GM23338 (cell line): Measurements from ENCODE around the gene ARHGEF25. TPM values are rescaled to one million over a fixed set of nuclear protein-coding genes. Genes with fewer than 3 reads are reported as not detected.
A peak's percentile ranks its signal among the peaks of the same experiment; 100 is the strongest.

ENCODE experiments used
- ATAC-seq: fragments of 200-7000 bp; cut with Tn5 transposase; 3 replicates; pipeline ENCODE4 v1.9.1; 2020
- DNase-seq: peaks from one replicate; pipeline ENCODE4 v3.0.0-alpha.2; 2015; ENCODE audit warnings: low spot score
- H2AFZ ChIP-seq: fragments of 200-600 bp; sonication (generic); 2 replicates; pipeline ENCODE4 v1.8.0; 2016; ENCODE audit warnings: antibody characterized with exemption, mild to moderate bottlenecking, moderate library complexity
- H3F3A ChIP-seq: fragments of 200-600 bp; sonication (generic); replicated peaks from 2 replicates; pipeline ENCODE4 v1.8.0; 2017; ENCODE audit warnings: antibody characterized with exemption, mixed run types, low read depth
- H3K27ac ChIP-seq: fragments of 200-600 bp; sonication (generic); 2 replicates; pipeline ENCODE4 v1.6.1; 2016; ENCODE audit warnings: low read depth
- H3K27me3 ChIP-seq: fragments of 200-600 bp; sonication (generic); 2 replicates; pipeline ENCODE4 v1.8.0; 2016; ENCODE audit warnings: mild to moderate bottlenecking, mixed run types, moderate library complexity; ENCODE audit not compliant: insufficient read depth
- H3K36me3 ChIP-seq: fragments of 200-600 bp; sonication (generic); 2 replicates; pipeline ENCODE4 v1.8.0; 2016; ENCODE audit warnings: mild to moderate bottlenecking; ENCODE audit not compliant: insufficient read depth
- H3K4me1 ChIP-seq: fragments of 200-600 bp; sonication (generic); 2 replicates; pipeline ENCODE4 v1.8.0; 2016; ENCODE audit warnings: mild to moderate bottlenecking, moderate library complexity; ENCODE audit not compliant: insufficient read depth
- H3K4me2 ChIP-seq: fragments of 200-600 bp; sonication (generic); 2 replicates; pipeline ENCODE4 v1.7.1; 2017; ENCODE audit warnings: mixed run types
- H3K4me3 ChIP-seq: fragments of 200-600 bp; sonication (generic); 2 replicates; pipeline ENCODE4 v1.6.1; 2016; ENCODE audit warnings: mixed run types
- H3K79me2 ChIP-seq: fragments of 200-600 bp; sonication (generic); replicated peaks from 2 replicates; pipeline ENCODE4 v1.8.0; 2017; ENCODE audit warnings: mild to moderate bottlenecking; ENCODE audit not compliant: insufficient read depth
- H3K9me2 ChIP-seq: fragments of 200-600 bp; sonication (generic); 2 replicates; pipeline ENCODE4 v1.8.0; 2017; ENCODE audit not compliant: insufficient read depth
- H4K20me1 ChIP-seq: fragments of 200-600 bp; sonication (generic); replicated peaks from 2 replicates; pipeline ENCODE4 v1.8.0; 2017; ENCODE audit warnings: mild to moderate bottlenecking; ENCODE audit not compliant: insufficient read depth
- H3K27ac Mint-ChIP-seq: 2 replicates; pipeline ENCODE4 v1.8.0; 2020; ENCODE audit warnings: inconsistent platforms, mild to moderate bottlenecking, moderate library complexity, mixed read lengths
- H3K27me3 Mint-ChIP-seq: 3 replicates; pipeline ENCODE4 v1.8.0; 2022; ENCODE audit warnings: low read depth, mild to moderate bottlenecking, moderate library complexity, mixed read lengths, inconsistent platforms; ENCODE audit not compliant: insufficient read depth, poor library complexity
- H3K36me3 Mint-ChIP-seq: 3 replicates; pipeline ENCODE4 v1.8.0; 2021; ENCODE audit warnings: low read depth, mild to moderate bottlenecking, inconsistent platforms, moderate library complexity, mixed read lengths
- H3K4me1 Mint-ChIP-seq: 3 replicates; pipeline ENCODE4 v1.8.0; 2020; ENCODE audit warnings: mild to moderate bottlenecking, inconsistent platforms, mixed read lengths
- H3K4me3 Mint-ChIP-seq: 3 replicates; pipeline ENCODE4 v1.8.0; 2021; ENCODE audit warnings: moderate library complexity, mild to moderate bottlenecking, inconsistent platforms, mixed read lengths
- H3K9me3 Mint-ChIP-seq: 3 replicates; pipeline ENCODE4 v1.8.0; 2020; ENCODE audit warnings: moderate library complexity, mild to moderate bottlenecking, inconsistent platforms, mixed read lengths
- CREB1 ChIP-seq: fragments of 250-450 bp; sonication (Bioruptor Pico); IDR thresholded peaks from 2 replicates; pipeline ENCODE4 v1.5.0; 2020; ENCODE audit warnings: low read depth, mild to moderate bottlenecking, moderate library complexity
- EZH2 ChIP-seq: fragments of 200-600 bp; sonication (generic); IDR thresholded peaks from one replicate; pipeline ENCODE4 v1.8.0; 2017; ENCODE audit warnings: antibody characterized with exemption, mild to moderate bottlenecking, low read depth; ENCODE audit not compliant: unreplicated experiment
- EZH2phosphoT487 ChIP-seq: fragments of 200-600 bp; sonication (generic); IDR thresholded peaks from one replicate; pipeline ENCODE4 v1.8.1; 2018; ENCODE audit warnings: antibody characterized with exemption; ENCODE audit not compliant: unreplicated experiment
- JUNB ChIP-seq: IDR thresholded peaks from one replicate; pipeline ENCODE4 v1.6.1; 2016; ENCODE audit warnings: antibody characterized with exemption; ENCODE audit not compliant: unreplicated experiment
- NANOG ChIP-seq: IDR thresholded peaks from 2 replicates; pipeline ENCODE4 v1.6.1; 2016; ENCODE audit warnings: antibody characterized with exemption, borderline replicate concordance
- POLR2AphosphoS5 ChIP-seq: IDR thresholded peaks from 2 replicates; pipeline ENCODE4 v1.6.1; 2016; ENCODE audit warnings: antibody characterized with exemption, low read depth
- STAT1 ChIP-seq: IDR thresholded peaks from one replicate; pipeline ENCODE4 v1.6.1; 2016; ENCODE audit warnings: antibody characterized with exemption; ENCODE audit not compliant: unreplicated experiment
- ZNF114 ChIP-seq: fragments of 250-450 bp; sonication (Bioruptor Pico); IDR thresholded peaks from 2 replicates; pipeline ENCODE4 v1.5.0; 2020; ENCODE audit warnings: mild to moderate bottlenecking, moderate library complexity
- polyA plus RNA-seq: library from polyadenylated mRNA; unstranded; fragments of >200 nt; fragmentation: Nextera tagmentation; extraction: Ambion mirVana; gene quantifications from 2 replicates; pipeline ENCODE4 v1.2.1, GENCODE V29; 2016
- total RNA-seq: library from RNA; depleted of rRNA; stranded (reverse); fragments of >200 nt; shearing (Covaris generic); gene quantifications from 2 replicates; pipeline ENCODE4 v1.2.3, GENCODE V29; 2014
- TF ChIP-seq, protein P1 (sequence below): IDR thresholded peaks from 2 replicates; pipeline ENCODE4 v1.6.1; 2016; ENCODE audit warnings: antibody characterized with exemption
- TF ChIP-seq, protein P2 (sequence below), 2 experiments: fragments of 200-600 bp in 1 of 2; sonication (generic) in 1 of 2; conservative IDR thresholded peaks; 2 replicates each; pipeline versions ENCODE4 v1.5.1 to v1.6.1; 2016 to 2017; ENCODE audit warnings: antibody characterized with exemption in 2 of 2, low read depth in 2 of 2, mild to moderate bottlenecking in 2 of 2, moderate library complexity in 1 of 2

The ARHGEF25 gene
- total and polyA plus RNA-seq, 2 experiments from 2014 or later: 0.53 to 10.2 TPM

DNA sequence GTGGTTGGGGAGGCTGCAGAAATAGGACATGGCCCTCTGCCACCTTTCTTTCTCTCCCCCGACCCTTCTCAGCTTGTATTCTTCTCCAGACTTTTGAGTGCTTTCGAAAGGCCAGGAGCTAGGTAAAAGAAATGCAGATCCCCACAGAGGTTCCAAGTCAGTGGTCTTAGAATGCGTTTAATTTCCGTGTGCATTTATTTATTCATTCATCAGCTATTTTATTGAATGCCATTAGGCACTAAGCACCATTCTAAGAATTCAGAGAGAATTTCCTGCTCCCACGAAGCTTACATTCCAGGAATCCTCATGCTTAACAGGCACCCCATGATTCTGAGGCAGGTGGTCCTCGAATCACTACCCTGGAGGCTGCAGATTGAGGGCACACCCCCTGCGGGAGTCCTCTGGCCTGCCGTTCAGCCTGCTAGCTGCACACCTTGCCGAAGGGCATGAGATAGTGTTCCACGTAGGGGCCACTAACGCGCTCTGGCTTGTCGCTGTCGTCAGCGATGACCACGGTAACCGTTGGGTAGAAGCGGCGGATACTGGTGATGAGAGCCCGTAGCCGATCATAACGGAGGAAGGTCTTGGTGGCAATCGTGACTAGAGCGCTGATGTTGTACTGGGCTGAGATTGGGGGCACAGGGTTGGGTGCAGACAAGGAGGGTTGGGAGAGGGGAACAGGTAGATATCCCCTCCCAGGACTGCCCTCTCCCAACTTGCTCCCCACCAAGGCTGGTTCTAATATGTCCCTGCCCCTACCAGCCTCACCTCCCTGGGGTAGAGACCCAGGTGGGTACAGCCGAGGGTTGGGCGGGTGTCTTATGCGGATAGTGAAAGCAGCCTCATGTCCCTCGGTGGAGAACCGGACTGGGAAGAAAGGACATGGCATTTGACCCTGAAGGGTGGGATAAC is 17.3 kb downstream of the ARHGEF25 start:
- no peak for DNase-seq
- H3K4me3 ChIP-seq: peak overlapping the region; percentile 55

DNA sequence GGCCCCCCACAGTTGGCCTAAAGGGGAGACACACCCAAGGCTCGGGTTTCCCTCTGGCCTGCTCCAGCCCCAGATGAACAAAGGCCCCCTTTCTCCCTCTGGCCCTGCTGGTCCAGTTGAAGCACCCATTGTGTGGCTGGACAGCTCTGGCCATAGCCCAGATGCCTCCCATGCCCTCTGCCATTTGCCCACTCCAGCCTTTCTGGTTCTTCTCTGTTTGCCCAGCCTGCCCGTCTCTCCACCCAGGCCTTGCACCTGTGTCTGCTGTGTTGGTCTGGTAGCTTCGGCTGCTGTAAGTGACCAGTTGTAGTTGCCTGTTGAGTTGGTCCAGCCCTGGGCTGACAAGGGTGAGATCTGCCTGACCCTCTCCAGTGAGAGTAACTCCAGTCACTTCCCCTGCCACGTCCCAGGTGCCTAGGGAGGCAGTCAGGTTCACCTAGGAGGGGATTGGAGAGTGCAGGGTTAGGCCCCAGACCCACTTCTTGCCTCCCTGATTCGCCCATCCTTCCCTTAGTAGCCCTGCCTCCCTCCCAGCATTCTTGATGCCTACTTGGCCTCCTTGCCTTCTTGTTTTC is 18.7 kb downstream of the ARHGEF25 start:
- H3K36me3 Mint-ChIP-seq: no peaks in the 10 kb centered on the region
- H3K36me3 ChIP-seq: no peaks in the 10 kb centered on the region
- H3K4me1 Mint-ChIP-seq: peaks cover 29% of the 10 kb centered on the region
- H3K4me2 ChIP-seq: no peak overlapping the region
- no peak overlapping the region for H3K27ac ChIP-seq
- peaks cover 12% of the 10 kb centered on the region; the same call in 1 of the 2 replicates for H3F3A ChIP-seq
- no peak overlapping the region for H3K27ac Mint-ChIP-seq
- peaks cover 85% of the 10 kb centered on the region for H3K27me3 Mint-ChIP-seq
- peaks cover 22% of the 10 kb centered on the region for H4K20me1 ChIP-seq
- TF ChIP-seq EZH2: no peak
- TF ChIP-seq, protein P1, sequence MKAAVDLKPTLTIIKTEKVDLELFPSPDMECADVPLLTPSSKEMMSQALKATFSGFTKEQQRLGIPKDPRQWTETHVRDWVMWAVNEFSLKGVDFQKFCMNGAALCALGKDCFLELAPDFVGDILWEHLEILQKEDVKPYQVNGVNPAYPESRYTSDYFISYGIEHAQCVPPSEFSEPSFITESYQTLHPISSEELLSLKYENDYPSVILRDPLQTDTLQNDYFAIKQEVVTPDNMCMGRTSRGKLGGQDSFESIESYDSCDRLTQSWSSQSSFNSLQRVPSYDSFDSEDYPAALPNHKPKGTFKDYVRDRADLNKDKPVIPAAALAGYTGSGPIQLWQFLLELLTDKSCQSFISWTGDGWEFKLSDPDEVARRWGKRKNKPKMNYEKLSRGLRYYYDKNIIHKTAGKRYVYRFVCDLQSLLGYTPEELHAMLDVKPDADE: no peak
- TF ChIP-seq ZNF114 (CRISPR knock-in tag): no peak
- TF ChIP-seq STAT1: no peak
- no peak for TF ChIP-seq CREB1
- no peak overlapping the region for H3K4me3 ChIP-seq
- H3K9me3 Mint-ChIP-seq: no peaks in the 10 kb centered on the region
- peaks cover 24% of the 10 kb centered on the region for H3K4me1 ChIP-seq
- H3K9me2 ChIP-seq: no peaks in the 10 kb centered on the region
- H3K4me3 Mint-ChIP-seq: no peak overlapping the region
- no peak for DNase-seq
- no peak overlapping the region for H2AFZ ChIP-seq
- no peak for ATAC-seq
- H3K79me2 ChIP-seq: no peaks in the 10 kb centered on the region
- H3K27me3 ChIP-seq: peaks cover 100% of the 10 kb centered on the region

More for the DNA sequence above, 17.3 kb downstream of the ARHGEF25 start:
- peak overlapping the region; percentile 84 for H2AFZ ChIP-seq
- no peaks in the 10 kb centered on the region for H3K36me3 ChIP-seq
- H3F3A ChIP-seq: peaks cover 12% of the 10 kb centered on the region; the same call in 1 of the 2 replicates
- H3K27me3 Mint-ChIP-seq: peaks cover 94% of the 10 kb centered on the region
- peaks cover 28% of the 10 kb centered on the region for H3K4me1 Mint-ChIP-seq
- ATAC-seq: no peak
- peaks cover 100% of the 10 kb centered on the region for H3K27me3 ChIP-seq
- H3K36me3 Mint-ChIP-seq: no peaks in the 10 kb centered on the region
- peaks cover 22% of the 10 kb centered on the region for H4K20me1 ChIP-seq
- peak overlapping the region; percentile 84 for H3K4me2 ChIP-seq
- H3K79me2 ChIP-seq: no peaks in the 10 kb centered on the region
- H3K9me3 Mint-ChIP-seq: no peaks in the 10 kb centered on the region
- H3K4me3 Mint-ChIP-seq: peak overlapping the region; percentile 63
- H3K9me2 ChIP-seq: no peaks in the 10 kb centered on the region
- H3K27ac Mint-ChIP-seq: no peak overlapping the region
- TF ChIP-seq NANOG: no peak
- peak; percentile 92 for TF ChIP-seq EZH2
- peaks cover 21% of the 10 kb centered on the region for H3K4me1 ChIP-seq
- no peak overlapping the region for H3K27ac ChIP-seq

DNA sequence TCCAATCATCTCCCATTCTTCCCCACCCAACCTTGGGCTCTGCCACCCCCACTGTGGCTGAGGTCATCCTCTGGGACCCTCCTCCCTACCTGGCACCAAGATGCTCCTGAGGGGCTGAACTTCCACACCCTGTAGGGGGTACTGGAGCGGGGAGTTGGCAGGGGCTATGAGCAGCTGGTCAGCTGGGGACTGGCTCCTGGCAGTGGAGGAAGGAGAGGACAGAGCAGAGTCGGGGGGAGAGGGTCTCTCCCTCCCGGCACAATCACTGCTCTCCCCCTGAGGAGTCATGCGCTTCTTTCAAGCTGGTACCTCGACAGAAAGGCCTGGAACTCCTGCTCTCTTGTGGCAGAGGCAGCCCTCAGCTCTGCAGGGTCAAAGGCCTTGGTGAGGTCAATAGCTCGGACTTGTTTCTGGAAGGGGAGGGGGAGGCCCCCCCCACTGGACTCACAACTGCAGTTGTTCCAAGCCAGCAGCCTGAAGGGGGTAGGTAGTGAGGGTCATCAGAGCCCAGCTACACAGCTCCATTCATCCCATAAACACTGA is 19.7 kb downstream of the ARHGEF25 start:
- Histone ChIP-seq H3K4me3 (peak overlapping the region; percentile 74; the same call in 1 of the 2 replicates), H3K79me2 (no peaks in the 10 kb centered on the region), H3K9me2 (no peaks in the 10 kb centered on the region), H3K4me2 (peak overlapping the region; percentile 96), H4K20me1 (peaks cover 22% of the 10 kb centered on the region), H3K27me3 (peaks cover 100% of the 10 kb centered on the region), H2AFZ (no peak overlapping the region), H3F3A (peaks cover 12% of the 10 kb centered on the region; the same call in 1 of the 2 replicates), H3K36me3 (no peaks in the 10 kb centered on the region), H3K4me1 (peaks cover 24% of the 10 kb centered on the region), H3K27ac (no peak overlapping the region)
- ATAC-seq (no peak), DNase-seq (no peak)
- Mint-ChIP-seq H3K27ac (no peak overlapping the region), H3K36me3 (no peaks in the 10 kb centered on the region), H3K4me3 (peak overlapping the region; percentile 73), H3K4me1 (peaks cover 29% of the 10 kb centered on the region), H3K9me3 (no peaks in the 10 kb centered on the region), H3K27me3 (peaks cover 76% of the 10 kb centered on the region)
- TF ChIP-seq EZH2phosphoT487 (no peak), JUNB (no peak), NANOG (no peak), EZH2 (no peak), POLR2AphosphoS5 (no peak)
- TF ChIP-seq, protein P2, sequence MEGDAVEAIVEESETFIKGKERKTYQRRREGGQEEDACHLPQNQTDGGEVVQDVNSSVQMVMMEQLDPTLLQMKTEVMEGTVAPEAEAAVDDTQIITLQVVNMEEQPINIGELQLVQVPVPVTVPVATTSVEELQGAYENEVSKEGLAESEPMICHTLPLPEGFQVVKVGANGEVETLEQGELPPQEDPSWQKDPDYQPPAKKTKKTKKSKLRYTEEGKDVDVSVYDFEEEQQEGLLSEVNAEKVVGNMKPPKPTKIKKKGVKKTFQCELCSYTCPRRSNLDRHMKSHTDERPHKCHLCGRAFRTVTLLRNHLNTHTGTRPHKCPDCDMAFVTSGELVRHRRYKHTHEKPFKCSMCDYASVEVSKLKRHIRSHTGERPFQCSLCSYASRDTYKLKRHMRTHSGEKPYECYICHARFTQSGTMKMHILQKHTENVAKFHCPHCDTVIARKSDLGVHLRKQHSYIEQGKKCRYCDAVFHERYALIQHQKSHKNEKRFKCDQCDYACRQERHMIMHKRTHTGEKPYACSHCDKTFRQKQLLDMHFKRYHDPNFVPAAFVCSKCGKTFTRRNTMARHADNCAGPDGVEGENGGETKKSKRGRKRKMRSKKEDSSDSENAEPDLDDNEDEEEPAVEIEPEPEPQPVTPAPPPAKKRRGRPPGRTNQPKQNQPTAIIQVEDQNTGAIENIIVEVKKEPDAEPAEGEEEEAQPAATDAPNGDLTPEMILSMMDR (conservative IDR thresholded peaks at IDR 0.05; ENCODE audit: low read depth in 2 of 2): no peak
